Natural killer cell (primary cell): ENCODE data around the gene PPP1R14D. TPM values are rescaled to one million over a fixed set of nuclear protein-coding genes. Genes with fewer than 3 reads are reported as not detected.

Experiments
- ATAC-seq, 3 donors: fragments of 150-1000 bp in 2 of 3; fragments of 200-7000 bp in 1 of 3; cut with Tn5 transposase; 1 replicate in 1 of 3; 2 replicates in 2 of 3; pipeline ENCODE4 v1.10.0; 2021; ENCODE audit warnings: mild to moderate bottlenecking in 2 of 3, moderate library complexity in 2 of 3
- DNase-seq, 2 donors: peaks; one replicate each; pipeline versions ENCODE4 v3.0.0 to v3.0.0-alpha.2; 2013 to 2021; ENCODE audit warnings: mixed read lengths in 1 of 2
- H3K27ac ChIP-seq: one replicate; pipeline ENCODE4 v1.5.1; 2013; ENCODE audit warnings: mild to moderate bottlenecking, low read length
- H3K27me3 ChIP-seq: one replicate; pipeline ENCODE4 v1.6.1; 2013; ENCODE audit warnings: low read length; ENCODE audit not compliant: control insufficient read depth, insufficient read depth
- H3K36me3 ChIP-seq: one replicate; pipeline ENCODE4 v1.6.1; 2013; ENCODE audit warnings: low read length; ENCODE audit not compliant: control insufficient read depth, insufficient read depth
- H3K4me1 ChIP-seq: one replicate; pipeline ENCODE4 v1.6.1; 2013; ENCODE audit warnings: low read length; ENCODE audit not compliant: control insufficient read depth, insufficient read depth
- H3K4me3 ChIP-seq: one replicate; pipeline ENCODE4 v1.5.1; 2013; ENCODE audit warnings: low read length
- H3K9me3 ChIP-seq: one replicate; pipeline ENCODE4 v1.6.1; 2013; ENCODE audit warnings: low read length; ENCODE audit not compliant: control insufficient read depth, insufficient read depth
- H3K27ac Mint-ChIP-seq, 2 donors: one replicate each; pipeline ENCODE4 v1.8.0; 2022; ENCODE audit warnings: mild to moderate bottlenecking in 2 of 2, mixed read lengths in 2 of 2, moderate library complexity in 1 of 2
- H3K27me3 Mint-ChIP-seq, 2 donors: one replicate each; pipeline ENCODE4 v1.8.0; 2022; ENCODE audit warnings: low read depth in 2 of 2, mixed read lengths in 2 of 2
- H3K36me3 Mint-ChIP-seq: one replicate; pipeline ENCODE4 v1.8.0; 2022; ENCODE audit warnings: mixed read lengths
- H3K4me1 Mint-ChIP-seq, 2 donors: one replicate each; pipeline ENCODE4 v1.8.0; 2022; ENCODE audit warnings: mixed read lengths in 2 of 2
- H3K4me3 Mint-ChIP-seq: one replicate; pipeline ENCODE4 v1.8.0; 2022; ENCODE audit warnings: mild to moderate bottlenecking, moderate library complexity, mixed read lengths
- H3K9me3 Mint-ChIP-seq, 2 donors: one replicate each; pipeline ENCODE4 v1.8.0; 2022; ENCODE audit warnings: mixed read lengths in 2 of 2
- CTCF ChIP-seq: fragments of 200-600 bp; IDR thresholded peaks from one replicate; pipeline ENCODE4 v1.8.0; 2022; ENCODE audit warnings: antibody characterized with exemption
- WGBS: methylation state at CpG from one replicate; pipeline ENCODE4 v1.1.7; 2013; ENCODE audit warnings: missing lambda C conversion rate; ENCODE audit not compliant: insufficient coverage; 5-methylcytosine and 5-hydroxymethylcytosine counted together
- intact Hi-C: fragments of 100-400 bp; cut with micrococcal nuclease; formaldehyde crosslinking; loops from one replicate; pipeline ENCODE4 v1.14.2; 2022
- total RNA-seq, 4 donors: library from RNA; stranded (reverse); fragments of 120-200 nt in 1 of 4; gene quantifications; one replicate each; pipeline versions ENCODE4 v1.2.3 to v1.2.4, GENCODE V29; 2013 to 2022

PPP1R14D gene
- total RNA-seq, 3 donors from 2014 or later (not counting 1 experiment from before 2014, with no cell fraction given), result not detected

GRCh38 chr15:40766906-40767837, 61.3 kb downstream of the PPP1R14D start:
- no peak overlapping the region for H3K27ac ChIP-seq
- Mint-ChIP-seq H3K9me3 (no peaks in the 10 kb centered on the region), H3K4me3 (no peak overlapping the region), H3K36me3 (no peaks in the 10 kb centered on the region), H3K4me1 (peaks cover 42 to 70% of the 10 kb centered on the region in 2 donors), H3K27me3 (no peaks in the 10 kb centered on the region), H3K27ac (no peak overlapping the region)
- 94% methylated on average over 32 of the region's 32 CpGs for WGBS
- H3K9me3 ChIP-seq, result no peaks in the 10 kb centered on the region
- ATAC-seq (no peak), DNase-seq (no peak)
- peaks cover 14% of the 10 kb centered on the region for H3K36me3 ChIP-seq
- H3K4me1 ChIP-seq, result peaks cover 72% of the 10 kb centered on the region
- H3K27me3 ChIP-seq, result no peaks in the 10 kb centered on the region
- TF ChIP-seq CTCF, result no peak
- H3K4me3 ChIP-seq, result no peak overlapping the region
- intact Hi-C loops, result no loop called here

- Mint-ChIP-seq H3K9me3 (no peaks in the 10 kb centered on the region), H3K36me3 (no peaks in the 10 kb centered on the region), H3K27ac (peak overlapping the region; percentile 87 to 91), H3K4me3 (no peak overlapping the region), H3K4me1 (peaks cover 42 to 69% of the 10 kb centered on the region in 2 donors), H3K27me3 (no peaks in the 10 kb centered on the region)
- ATAC-seq (no peak), DNase-seq (no peak)
- H3K4me1 ChIP-seq, result peaks cover 72% of the 10 kb centered on the region
- H3K27me3 ChIP-seq, result no peaks in the 10 kb centered on the region
- WGBS, result 98% methylated on average over 7 of the region's 7 CpGs
- H3K36me3 ChIP-seq, result peaks cover 14% of the 10 kb centered on the region
- H3K27ac ChIP-seq, result no peak overlapping the region
- TF ChIP-seq CTCF, result no peak
- no peak overlapping the region for H3K4me3 ChIP-seq
- no peaks in the 10 kb centered on the region for H3K9me3 ChIP-seq
- intact Hi-C loops, result no loop called here
Observed at GRCh38 chr15:40766194-40766815, 62.2 kb downstream of the PPP1R14D start.

Other genes with a start within 250 kb of the PPP1R14D start
- gene KNL1, start 234.5 kb downstream of the PPP1R14D start, total RNA-seq, result 1 to 10 TPM; 2.4 to 4.1 (median 3.6) TPM
- gene RAD51, start 133.5 kb downstream of the PPP1R14D start, total RNA-seq, result 1 to 10 TPM; 1.2 to 5.0 (median 4.0) TPM
- gene RMDN3, start 73.5 kb downstream of the PPP1R14D start, total RNA-seq, result 10 to 100 TPM; 52.8 to 82.3 (median 72.0) TPM
- gene GCHFR, start 64.6 kb downstream of the PPP1R14D start, total RNA-seq, result 10 to 100 TPM; 17.5 to 25.9 (median 25.9) TPM
- gene C15orf62, start 58.7 kb downstream of the PPP1R14D start, total RNA-seq, result 1 to 10 TPM in 1 of 3 donors, under 1 TPM in 2; 0.64 to 1.4 (median 0.80) TPM
- gene ZFYVE19, start 21.6 kb downstream of the PPP1R14D start, total RNA-seq, result 10 to 100 TPM; 16.4 to 19.7 (median 18.5) TPM
- 10 to 100 TPM; 36.2 to 64.9 (median 50.0) TPM for gene DNAJC17, start 21.2 kb downstream of the PPP1R14D start, total RNA-seq
- 1 to 10 TPM in 2 of 3 donors, under 1 TPM in 1; 0.41 to 3.1 (median 1.7) TPM for gene SPINT1, start 15.3 kb upstream of the PPP1R14D start, total RNA-seq
- gene RHOV, start 45.5 kb upstream of the PPP1R14D start, total RNA-seq, result not detected
- 10 to 100 TPM; 30.8 to 35.6 (median 34.1) TPM for gene VPS18, start 65.7 kb upstream of the PPP1R14D start, total RNA-seq
- gene DLL4, start 100.6 kb upstream of the PPP1R14D start, total RNA-seq, result under 1 TPM in 2 of 3 donors, not detected in 1; 0.10 to 0.16 TPM
- gene CHAC1, start 124.8 kb upstream of the PPP1R14D start, total RNA-seq, result 1 to 10 TPM in 2 of 3 donors, not detected in 1; 1.1 to 1.7 TPM